Tibial nerve (tissue), 4 donors: ENCODE results near the gene RAN.

ENCODE experiments used
- EP300 ChIP-seq, 2 donors: sonication (generic); formaldehyde crosslinking; IDR thresholded peaks; one replicate each; pipeline ENCODE4 v1.6.1; 2017; ENCODE audit warnings: antibody characterized with exemption in 2 of 2, mild to moderate bottlenecking in 1 of 2
- POLR2A ChIP-seq, 2 donors: fragments of 450-650 bp; IDR thresholded peaks; one replicate each; pipeline ENCODE4 v1.6.1; 2017; ENCODE audit warnings: antibody characterized with exemption in 2 of 2, mild to moderate bottlenecking in 2 of 2, moderate library complexity in 2 of 2
- TF ChIP-seq, protein P1 (sequence below), 5 experiments: fragments of 200-600 bp in 3 of 5; fragments of 450-650 bp in 2 of 5; sonication (generic) in 3 of 5; IDR thresholded peaks; one replicate each; pipeline ENCODE4 v1.5.1; 2016 to 2019; ENCODE audit warnings: antibody characterized with exemption in 5 of 5, mild to moderate bottlenecking in 3 of 5, moderate library complexity in 2 of 5

DNA sequence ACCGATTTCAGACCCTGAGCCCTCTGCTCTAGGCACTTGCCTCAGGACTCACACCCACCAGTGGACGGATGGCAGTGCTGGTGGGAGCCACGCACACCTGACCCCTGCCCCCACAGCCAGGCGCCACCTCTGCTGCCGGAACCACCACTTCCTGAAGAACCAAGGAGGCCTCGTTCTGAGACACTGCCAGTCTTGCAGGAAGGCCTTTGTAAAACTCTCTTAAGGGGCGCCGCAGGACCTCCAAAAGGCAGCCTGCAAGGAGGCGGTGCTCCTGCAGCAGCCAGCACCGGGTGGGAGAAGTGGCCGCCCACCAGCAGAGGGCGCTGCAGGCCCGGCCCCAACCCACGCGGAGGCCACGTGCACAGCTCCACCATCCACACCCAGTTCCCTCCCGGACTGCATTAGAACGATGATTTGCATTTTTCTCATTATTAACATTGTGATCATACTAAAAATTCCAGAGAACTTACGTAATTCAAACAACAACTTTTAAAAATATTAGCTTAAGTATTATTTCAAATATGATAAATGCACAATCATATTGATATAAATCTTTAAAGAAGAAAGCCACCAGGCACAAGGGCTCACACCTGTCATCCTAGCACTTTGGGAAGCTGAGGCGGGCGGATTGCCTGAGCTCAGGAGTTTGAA lies 45.6 kb upstream of the RAN start:
- TF ChIP-seq, protein P1, sequence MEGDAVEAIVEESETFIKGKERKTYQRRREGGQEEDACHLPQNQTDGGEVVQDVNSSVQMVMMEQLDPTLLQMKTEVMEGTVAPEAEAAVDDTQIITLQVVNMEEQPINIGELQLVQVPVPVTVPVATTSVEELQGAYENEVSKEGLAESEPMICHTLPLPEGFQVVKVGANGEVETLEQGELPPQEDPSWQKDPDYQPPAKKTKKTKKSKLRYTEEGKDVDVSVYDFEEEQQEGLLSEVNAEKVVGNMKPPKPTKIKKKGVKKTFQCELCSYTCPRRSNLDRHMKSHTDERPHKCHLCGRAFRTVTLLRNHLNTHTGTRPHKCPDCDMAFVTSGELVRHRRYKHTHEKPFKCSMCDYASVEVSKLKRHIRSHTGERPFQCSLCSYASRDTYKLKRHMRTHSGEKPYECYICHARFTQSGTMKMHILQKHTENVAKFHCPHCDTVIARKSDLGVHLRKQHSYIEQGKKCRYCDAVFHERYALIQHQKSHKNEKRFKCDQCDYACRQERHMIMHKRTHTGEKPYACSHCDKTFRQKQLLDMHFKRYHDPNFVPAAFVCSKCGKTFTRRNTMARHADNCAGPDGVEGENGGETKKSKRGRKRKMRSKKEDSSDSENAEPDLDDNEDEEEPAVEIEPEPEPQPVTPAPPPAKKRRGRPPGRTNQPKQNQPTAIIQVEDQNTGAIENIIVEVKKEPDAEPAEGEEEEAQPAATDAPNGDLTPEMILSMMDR (IDR thresholded peaks at IDR 0.05): peak; percentile 45 to 65 (median 54)
- TF ChIP-seq POLR2A (IDR thresholded peaks at IDR 0.05) (no peak), EP300 (IDR thresholded peaks at IDR 0.05) (no peak)
